Upper lobe of left lung (tissue), 6 donors: ENCODE data around the gene ZSCAN10. TPM values are rescaled to one million over a fixed set of nuclear protein-coding genes. Genes with fewer than 3 reads are reported as not detected.

Experiments
- ATAC-seq, 2 donors: fragments of 200-7000 bp; cut with Tn5 transposase; one replicate each; pipeline ENCODE4 v1.9.1; 2022; ENCODE audit warnings: mild to moderate bottlenecking in 2 of 2, moderate library complexity in 2 of 2; ENCODE audit not compliant: low FRiP score in 2 of 2
- DNase-seq, 2 donors: peaks; one replicate each; pipeline ENCODE4 v3.0.0-alpha.2; 2019 to 2020
- H3K27ac ChIP-seq, 4 donors: fragments of 200-600 bp; sonication (generic); one replicate each; pipeline ENCODE4 v1.5.1; 2016 to 2019
- H3K27me3 ChIP-seq, 4 donors: fragments of 200-600 bp; sonication (generic); one replicate each; pipeline ENCODE4 v1.5.1; 2017 to 2019
- H3K36me3 ChIP-seq, 4 donors: fragments of 200-600 bp; sonication (generic); one replicate each; pipeline ENCODE4 v1.5.1; 2016 to 2019
- H3K4me1 ChIP-seq, 4 donors: fragments of 200-600 bp; sonication (generic); one replicate each; pipeline ENCODE4 v1.5.1; 2018 to 2019
- H3K4me3 ChIP-seq, 4 donors: fragments of 200-600 bp; sonication (generic); one replicate each; pipeline ENCODE4 v1.5.1; 2017 to 2019; ENCODE audit warnings: mild to moderate bottlenecking in 2 of 4, moderate library complexity in 1 of 4
- H3K9me3 ChIP-seq, 4 donors: fragments of 200-600 bp; sonication (generic); one replicate each; pipeline ENCODE4 v1.5.1; 2018 to 2019
- CTCF ChIP-seq, 6 experiments: fragments of 450-650 bp in 4 of 6; fragments of 200-600 bp in 2 of 6; sonication (generic) in 2 of 6; IDR thresholded peaks; one replicate each; pipeline ENCODE4 v1.5.1; 2016 to 2019; ENCODE audit warnings: antibody characterized with exemption in 6 of 6
- EP300 ChIP-seq, 4 donors: sonication (generic); formaldehyde crosslinking; IDR thresholded peaks; one replicate each; pipeline ENCODE4 v1.5.1; 2017; ENCODE audit warnings: antibody characterized with exemption in 4 of 4, control low read depth in 2 of 4
- POLR2A ChIP-seq, 4 donors: fragments of 450-650 bp; IDR thresholded peaks; one replicate each; pipeline ENCODE4 v1.5.1; 2016 to 2017; ENCODE audit warnings: antibody characterized with exemption in 4 of 4, mild to moderate bottlenecking in 2 of 4
- POLR2AphosphoS5 ChIP-seq, 2 donors: sonication (generic); formaldehyde crosslinking; IDR thresholded peaks; one replicate each; pipeline ENCODE4 v1.5.1; 2017; ENCODE audit warnings: antibody characterized with exemption in 2 of 2
- WGBS, 2 donors: methylation state at CpG; one replicate each; pipeline ENCODE4 v1.1.5; 2017 to 2018; 5-methylcytosine and 5-hydroxymethylcytosine counted together
- total RNA-seq, 6 donors: library from RNA; depleted of rRNA in 4 of 6; stranded (reverse); fragments of >200 nt in 4 of 6; gene quantifications; one replicate each; pipeline versions ENCODE4 v1.1.0 to v1.2.1, GENCODE V29; 2016 to 2021
- donor health status: DM: no; HTN: no; CAD: no; lungs with moderate emphysema.
- donor health status: DM: no; HTN: yes; CAD: no; lungs with severe emphysema.

Gene ZSCAN10
- total RNA-seq, 6 donors from 2014 or later, result 0.17 to 1.0 (median 0.28) TPM; not detected in 2

- H3K27ac ChIP-seq, result no peak overlapping the region
- H3K4me3 ChIP-seq, result no peak overlapping the region
- ATAC-seq (no peak), DNase-seq (no peak)
- H3K36me3 ChIP-seq, result peaks cover 0 to 47% (median 29%) of the 10 kb centered on the region in 4 donors
- 94 to 95% methylated on average over 11 of the region's 11 CpGs for WGBS, 2 donors
- H3K27me3 ChIP-seq, result no peaks in the 10 kb centered on the region
- H3K4me1 ChIP-seq, result no peaks in the 10 kb centered on the region
- TF ChIP-seq EP300 (IDR thresholded peaks at IDR 0.05) (no peak), CTCF (IDR thresholded peaks at IDR 0.05) (no peak), POLR2A (IDR thresholded peaks at IDR 0.05) (no peak), POLR2AphosphoS5 (IDR thresholded peaks at IDR 0.05) (no peak)
- no peaks in the 10 kb centered on the region for H3K9me3 ChIP-seq
Observed at GRCh38 chr16:3143189-3143588, 44.1 kb upstream of the ZSCAN10 start.

- Histone ChIP-seq H3K4me3 (no peak overlapping the region), H3K9me3 (no peaks in the 10 kb centered on the region), H3K27ac (no peak overlapping the region), H3K27me3 (no peaks in the 10 kb centered on the region), H3K36me3 (peaks cover 0 to 47% (median 31%) of the 10 kb centered on the region in 4 donors), H3K4me1 (no peaks in the 10 kb centered on the region)
- TF ChIP-seq CTCF (IDR thresholded peaks at IDR 0.05) (no peak), POLR2A (IDR thresholded peaks at IDR 0.05) (no peak), EP300 (IDR thresholded peaks at IDR 0.05) (no peak), POLR2AphosphoS5 (IDR thresholded peaks at IDR 0.05) (no peak)
- DNase-seq (peak in 1 of 2 donors; percentile 73), ATAC-seq (no peak)
- WGBS, 2 donors, result 93 to 95% methylated on average over 7 to 13 of the region's 13 CpGs
Observed at GRCh38 chr16:3142770-3143169, 43.7 kb upstream of the ZSCAN10 start.

- TF ChIP-seq EP300 (IDR thresholded peaks at IDR 0.05) (no peak), CTCF (IDR thresholded peaks at IDR 0.05) (no peak)
- H3K4me1 ChIP-seq, result no peaks in the 10 kb centered on the region
- DNase-seq, result peak in 1 of 2 donors; percentile 59
- H3K9me3 ChIP-seq, result no peaks in the 10 kb centered on the region
- peaks cover 3 to 47% (median 33%) of the 10 kb centered on the region in 4 donors for H3K36me3 ChIP-seq
- no peak overlapping the region for H3K4me3 ChIP-seq
- no peak for ATAC-seq
- 95 to 97% methylated on average over 22 of the region's 22 CpGs for WGBS, 2 donors
- H3K27ac ChIP-seq, result no peak overlapping the region
- no peaks in the 10 kb centered on the region for H3K27me3 ChIP-seq
Observed at GRCh38 chr16:3142327-3142726, 43.2 kb upstream of the ZSCAN10 start.

GRCh38 chr16:3141781-3142311, 42.8 kb upstream of the ZSCAN10 start:
- Histone ChIP-seq H3K9me3 (no peaks in the 10 kb centered on the region), H3K36me3 (peaks cover 3 to 47% (median 34%) of the 10 kb centered on the region in 4 donors), H3K4me1 (no peaks in the 10 kb centered on the region), H3K4me3 (no peak overlapping the region), H3K27ac (no peak overlapping the region), H3K27me3 (no peaks in the 10 kb centered on the region)
- DNase-seq (peak in 1 of 2 donors; percentile 73), ATAC-seq (no peak)
- 97 to 98% methylated on average over 14 to 22 of the region's 23 CpGs for WGBS, 2 donors
- TF ChIP-seq CTCF (IDR thresholded peaks at IDR 0.05) (no peak), EP300 (IDR thresholded peaks at IDR 0.05) (no peak)
